IgD-negative memory B cell (primary cell): ENCODE data around the gene KSR1. TPM values are rescaled to one million over a fixed set of nuclear protein-coding genes. Genes with fewer than 3 reads are reported as not detected.
A peak's percentile ranks its signal among the peaks of the same experiment; 100 is the strongest.

Experiments used
- H3K27ac Mint-ChIP-seq, 3 donors: one replicate each; pipeline ENCODE4 v1.8.0; 2020 to 2022; ENCODE audit warnings: mild to moderate bottlenecking in 3 of 3, mixed read lengths in 3 of 3, moderate library complexity in 1 of 3
- H3K27me3 Mint-ChIP-seq: one replicate; pipeline ENCODE4 v1.8.0; 2021; ENCODE audit warnings: mixed read lengths
- H3K36me3 Mint-ChIP-seq: one replicate; pipeline ENCODE4 v1.8.0; 2020; ENCODE audit warnings: mild to moderate bottlenecking, mixed read lengths
- H3K4me1 Mint-ChIP-seq, 3 donors: one replicate each; pipeline ENCODE4 v1.8.0; 2020 to 2022; ENCODE audit warnings: mixed read lengths in 3 of 3, mild to moderate bottlenecking in 1 of 3
- H3K4me3 Mint-ChIP-seq, 4 donors: one replicate each; pipeline ENCODE4 v1.8.0; 2020 to 2022; ENCODE audit warnings: mild to moderate bottlenecking in 4 of 4, mixed read lengths in 4 of 4, moderate library complexity in 3 of 4
- H3K9me3 Mint-ChIP-seq, 3 donors: one replicate each; pipeline ENCODE4 v1.8.0; 2020 to 2021; ENCODE audit warnings: mixed read lengths in 3 of 3, mild to moderate bottlenecking in 1 of 3
- polyA plus RNA-seq: library from polyadenylated mRNA; unstranded; fragments of 300-500 nt; fragmentation: Illumina TruSeq; gene quantifications from one replicate; pipeline ENCODE4 v1.2.3, GENCODE V29; 2021

Gene KSR1
- polyA plus RNA-seq, 1 donor from 2014 or later: 2.1 TPM

DNA sequence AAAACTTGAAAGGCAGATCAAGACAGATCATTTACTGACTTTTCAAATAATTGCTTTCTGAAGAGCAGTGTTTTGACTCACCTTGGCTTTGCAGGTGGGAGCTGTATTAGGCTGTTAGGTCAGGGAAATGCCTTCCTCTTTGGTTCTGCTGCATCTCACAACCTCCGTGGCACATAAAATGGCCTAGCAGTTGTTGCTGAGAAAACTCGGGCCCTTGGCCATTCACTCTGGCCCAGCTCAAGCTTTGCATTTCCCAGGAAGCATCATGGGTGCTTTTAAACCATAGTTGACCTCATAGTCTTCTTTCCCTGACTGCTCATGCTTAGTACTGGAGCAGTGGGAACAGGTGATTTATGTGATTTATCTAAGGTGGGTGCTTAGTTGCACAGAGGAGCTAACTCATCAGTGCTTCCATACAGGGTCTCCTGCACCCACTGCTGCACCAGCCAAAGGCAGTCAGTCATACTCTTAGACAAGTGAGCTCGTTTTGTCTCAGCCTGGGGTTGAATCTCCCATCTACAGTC lies 83.6 kb downstream of the KSR1 start:
- Mint-ChIP-seq H3K9me3 (no peaks in the 10 kb centered on the region), H3K36me3 (peaks cover 2% of the 10 kb centered on the region), H3K27ac (peak overlapping the region in 2 of 3 donors; percentile 16 to 18), H3K4me1 (peaks cover 39 to 46% (median 41%) of the 10 kb centered on the region in 3 donors), H3K4me3 (no peak overlapping the region), H3K27me3 (no peaks in the 10 kb centered on the region)

DNA sequence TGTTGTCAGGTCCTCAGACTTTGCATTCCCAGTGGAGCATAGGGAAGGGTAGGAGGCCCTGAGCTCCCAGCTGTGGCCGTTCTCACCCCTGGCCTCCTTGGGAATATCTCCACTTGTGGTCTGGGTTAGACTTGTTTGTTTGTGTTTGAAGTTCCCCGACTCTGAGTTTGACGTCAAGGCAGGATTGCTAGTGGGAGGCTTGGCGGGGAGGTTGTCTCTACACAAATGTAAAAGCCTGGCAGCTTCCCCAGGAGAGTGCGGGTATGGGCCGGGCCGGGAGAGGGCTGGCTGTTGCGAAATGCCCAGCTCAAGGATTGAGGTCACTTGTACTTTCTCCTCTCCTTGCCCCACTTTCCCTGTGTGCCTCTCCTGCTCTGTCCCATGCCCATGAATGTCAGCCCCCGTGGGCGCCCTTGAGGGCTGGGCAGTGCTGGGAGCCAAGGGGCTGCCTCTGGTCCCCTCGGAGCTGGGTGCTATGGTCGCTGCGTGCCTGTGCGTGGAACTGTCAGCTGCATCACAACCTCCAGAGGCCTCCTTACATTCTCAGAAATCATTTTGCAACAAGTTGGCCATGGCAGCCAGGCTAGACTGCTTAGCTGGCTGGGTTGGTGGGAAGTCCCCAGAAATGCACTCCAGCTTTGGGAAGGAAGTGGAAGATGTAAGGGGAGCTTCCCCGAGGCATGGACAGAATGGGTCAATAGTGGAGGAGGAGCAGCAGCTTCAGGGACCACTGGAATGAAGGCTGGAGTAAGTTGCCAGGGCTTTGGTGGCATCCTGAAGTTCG lies 84.3 kb downstream of the KSR1 start:
- H3K9me3 Mint-ChIP-seq: no peaks in the 10 kb centered on the region
- peak overlapping the region in 1 of 4 donors; percentile 60 for H3K4me3 Mint-ChIP-seq
- peaks cover 2% of the 10 kb centered on the region for H3K36me3 Mint-ChIP-seq
- peaks cover 45 to 53% (median 45%) of the 10 kb centered on the region in 3 donors for H3K4me1 Mint-ChIP-seq
- H3K27ac Mint-ChIP-seq: peak overlapping the region in 2 of 3 donors; percentile 18 to 20
- H3K27me3 Mint-ChIP-seq: no peaks in the 10 kb centered on the region

DNA sequence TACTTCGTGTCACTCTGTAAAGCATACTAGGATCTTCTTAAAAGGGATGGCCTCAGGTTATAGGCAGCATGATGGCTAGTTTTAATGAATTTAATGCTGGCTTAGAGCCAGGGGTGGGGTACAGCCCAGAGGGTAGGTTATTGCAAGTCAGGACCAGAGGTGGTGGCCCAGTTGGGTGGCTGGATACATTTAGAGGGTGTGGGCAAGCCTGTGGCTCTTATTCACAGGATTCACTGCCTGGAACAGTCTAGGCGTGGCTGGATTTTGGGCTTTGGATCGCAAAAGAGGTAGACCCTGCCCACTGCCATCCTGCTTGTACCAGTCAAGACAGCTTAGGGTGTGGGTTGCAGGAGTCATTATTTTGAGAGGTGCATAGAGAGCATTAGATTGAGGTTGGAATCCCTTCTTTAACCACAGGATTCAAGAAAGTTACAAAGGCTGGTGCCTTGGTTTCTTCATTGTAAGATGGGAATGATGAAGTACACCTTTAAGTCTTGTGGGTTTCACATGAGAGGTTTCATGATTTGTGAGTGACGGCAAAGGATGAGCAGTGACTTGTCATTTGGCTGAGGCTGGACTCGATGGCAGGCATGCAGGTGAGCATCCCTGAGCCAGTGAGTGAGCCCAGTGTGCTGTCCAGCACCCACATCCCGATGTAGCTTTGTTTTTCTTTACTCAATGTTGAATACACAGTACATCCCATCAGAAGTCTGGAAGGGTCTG lies 85.2 kb downstream of the KSR1 start:
- Mint-ChIP-seq H3K4me1 (peaks cover 53 to 62% (median 53%) of the 10 kb centered on the region in 3 donors), H3K9me3 (no peaks in the 10 kb centered on the region), H3K27ac (peak overlapping the region in 1 of 3 donors; percentile 36), H3K27me3 (no peaks in the 10 kb centered on the region), H3K4me3 (peak overlapping the region in 3 of 4 donors; percentile 13 to 88 (median 61)), H3K36me3 (peaks cover 1% of the 10 kb centered on the region)

DNA sequence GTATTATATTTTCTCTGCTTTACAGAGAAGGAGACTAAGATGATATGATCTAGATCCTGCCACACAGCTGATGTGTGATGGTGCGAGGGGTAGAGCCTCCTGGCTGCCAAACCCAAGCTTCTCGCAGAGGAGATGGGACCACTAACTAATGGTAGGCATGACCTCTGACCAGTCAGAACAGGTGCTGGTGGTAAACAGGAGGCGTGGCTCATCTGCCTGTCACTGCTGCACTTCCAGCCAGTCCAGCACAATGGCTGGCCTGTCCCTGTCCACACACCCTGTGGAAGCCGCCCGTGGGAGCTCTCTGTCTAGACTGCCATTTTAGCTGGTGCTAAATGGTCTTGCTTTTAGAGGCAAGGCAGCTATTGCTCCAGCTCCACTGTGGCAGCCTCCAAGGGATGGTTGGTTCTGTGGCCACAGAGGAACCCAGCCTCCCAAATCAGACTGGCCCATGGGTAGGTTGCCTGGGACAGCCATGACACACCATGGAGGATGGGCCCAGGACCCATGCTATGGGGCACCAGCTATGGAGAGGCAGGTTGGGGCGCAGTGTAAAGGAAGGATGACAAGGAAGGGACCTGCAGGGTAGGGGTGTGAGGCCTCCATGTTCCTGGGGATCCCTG lies 86.7 kb downstream of the KSR1 start:
- peak overlapping the region in 2 of 4 donors; percentile 5 to 85 for H3K4me3 Mint-ChIP-seq
- peaks cover 60 to 68% (median 61%) of the 10 kb centered on the region in 3 donors for H3K4me1 Mint-ChIP-seq
- no peaks in the 10 kb centered on the region for H3K27me3 Mint-ChIP-seq
- H3K36me3 Mint-ChIP-seq: no peaks in the 10 kb centered on the region
- H3K9me3 Mint-ChIP-seq: no peaks in the 10 kb centered on the region
- peak overlapping the region; percentile 4 to 76 (median 61) for H3K27ac Mint-ChIP-seq

DNA sequence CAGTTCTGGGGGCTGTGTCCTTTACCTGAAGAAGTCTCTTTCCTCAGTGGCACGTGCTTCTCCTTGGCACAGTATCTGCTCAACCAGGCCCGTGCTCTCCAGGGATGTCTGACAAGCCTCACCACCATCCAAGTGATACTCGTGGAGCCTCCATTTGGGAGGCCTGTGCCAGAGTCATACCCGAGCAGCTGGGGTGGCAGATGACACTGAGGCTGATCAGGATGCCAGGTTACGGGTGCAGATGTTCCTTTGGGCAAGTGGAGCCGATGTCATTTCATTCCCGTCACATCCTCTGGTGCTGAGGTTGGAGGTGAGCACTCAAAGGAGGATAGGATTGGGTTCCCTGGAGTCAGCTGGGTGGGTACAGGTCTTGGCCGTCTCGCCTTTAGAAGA lies 87.2 kb downstream of the KSR1 start:
- H3K36me3 Mint-ChIP-seq: no peaks in the 10 kb centered on the region
- no peaks in the 10 kb centered on the region for H3K27me3 Mint-ChIP-seq
- peak overlapping the region; percentile 46 to 88 (median 79) for H3K27ac Mint-ChIP-seq
- no peaks in the 10 kb centered on the region for H3K9me3 Mint-ChIP-seq
- H3K4me3 Mint-ChIP-seq: peak overlapping the region in 1 of 4 donors; percentile 41
- peaks cover 60 to 67% (median 61%) of the 10 kb centered on the region in 3 donors for H3K4me1 Mint-ChIP-seq

DNA sequence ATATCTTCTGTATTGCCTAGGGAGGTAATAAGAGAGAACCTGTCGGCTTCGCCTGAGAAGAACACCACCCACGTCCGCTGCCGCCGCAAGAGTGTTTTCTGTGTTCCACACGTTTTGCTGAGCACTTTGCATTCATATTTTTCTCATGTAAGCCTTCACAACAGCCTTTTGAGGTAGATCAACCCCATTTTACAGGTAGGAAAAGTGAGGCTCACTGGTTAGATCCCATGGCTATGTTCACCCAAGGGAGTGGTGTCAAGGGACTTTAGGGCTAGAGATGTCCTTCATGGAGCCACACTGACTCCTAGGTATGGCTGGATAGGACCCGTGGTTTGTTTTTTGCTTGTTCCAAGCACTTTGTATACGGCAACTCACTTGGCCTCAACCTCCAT lies 87.7 kb downstream of the KSR1 start:
- H3K4me3 Mint-ChIP-seq: peak overlapping the region; percentile 26 to 87 (median 64)
- H3K4me1 Mint-ChIP-seq: peaks cover 60 to 66% (median 61%) of the 10 kb centered on the region in 3 donors
- no peaks in the 10 kb centered on the region for H3K9me3 Mint-ChIP-seq
- no peaks in the 10 kb centered on the region for H3K36me3 Mint-ChIP-seq
- no peaks in the 10 kb centered on the region for H3K27me3 Mint-ChIP-seq
- peak overlapping the region; percentile 46 to 88 (median 79) for H3K27ac Mint-ChIP-seq

DNA sequence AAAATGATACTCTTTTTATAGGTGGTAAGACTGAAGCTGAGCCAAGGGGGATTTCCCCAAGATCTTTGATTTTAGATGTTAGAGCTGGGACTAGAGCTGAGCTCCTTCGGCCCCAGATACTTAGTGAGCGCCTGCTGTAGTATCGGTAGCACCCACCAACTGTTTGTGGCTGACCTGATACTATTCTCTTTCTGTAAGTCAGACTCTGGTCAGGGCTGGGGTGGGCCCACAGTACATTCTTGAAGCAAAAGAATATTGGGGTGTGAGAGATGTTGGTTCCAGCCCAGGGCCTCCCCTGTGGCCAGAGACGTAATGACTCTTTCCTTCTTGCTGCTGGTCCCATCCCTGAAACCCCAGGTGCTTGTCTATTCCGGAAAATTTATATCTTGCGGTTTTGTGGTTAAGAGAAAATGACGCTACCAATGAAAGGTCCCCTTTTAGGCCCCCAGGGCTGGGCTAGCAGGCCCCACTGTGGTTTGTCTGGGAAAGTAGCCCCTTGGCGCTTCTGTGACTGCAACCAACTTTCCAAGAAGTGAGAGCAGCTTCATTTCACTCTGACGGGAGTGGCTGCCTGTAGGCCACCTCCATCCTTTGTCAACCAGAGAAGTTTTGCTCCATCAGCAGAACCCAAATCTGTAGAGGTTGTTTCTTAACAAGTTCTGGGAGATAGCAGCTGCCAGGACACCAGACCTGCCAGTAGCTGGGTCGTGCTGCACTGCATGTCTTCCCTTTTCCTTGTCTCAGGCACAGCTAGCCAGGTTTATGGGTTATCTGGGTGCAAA lies 88.3 kb downstream of the KSR1 start:
- Mint-ChIP-seq H3K27ac (peak overlapping the region; percentile 46 to 88 (median 79)), H3K9me3 (no peaks in the 10 kb centered on the region), H3K4me1 (peaks cover 60 to 66% (median 60%) of the 10 kb centered on the region in 3 donors), H3K36me3 (no peaks in the 10 kb centered on the region), H3K27me3 (no peaks in the 10 kb centered on the region), H3K4me3 (peak overlapping the region; percentile 34 to 87 (median 64))

DNA sequence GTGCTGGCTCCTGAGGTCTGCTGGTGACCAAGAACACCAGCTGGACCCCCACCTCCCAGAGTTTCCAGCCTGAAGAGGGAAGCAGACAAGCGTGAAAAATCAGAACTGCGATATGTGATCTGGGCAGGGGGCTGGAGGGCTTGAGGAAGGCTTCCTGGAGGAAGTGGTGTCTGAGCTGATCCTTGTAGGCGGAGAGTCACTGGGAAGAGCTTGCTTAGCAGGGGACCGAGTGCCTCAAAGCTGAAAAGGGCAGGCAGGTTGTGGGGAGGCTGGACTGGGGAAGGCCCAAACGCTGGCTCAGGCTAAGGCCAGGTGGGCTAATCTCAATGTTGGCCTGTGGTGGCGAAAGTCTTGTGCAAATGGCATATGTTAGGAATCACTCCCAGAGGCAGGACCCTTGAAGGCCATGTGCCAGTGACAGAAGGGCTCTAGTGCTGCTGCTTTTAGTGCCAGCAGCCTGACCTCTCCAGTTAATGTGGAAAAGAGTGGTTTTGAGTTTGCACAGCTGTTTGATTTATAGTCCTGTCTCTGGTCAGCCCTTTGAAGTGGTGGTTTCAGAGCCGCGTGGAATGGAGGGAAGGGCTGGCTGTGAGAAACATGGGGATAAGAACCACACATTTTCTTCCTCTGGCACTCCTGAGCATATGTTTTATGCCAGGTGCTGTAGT lies 89.4 kb downstream of the KSR1 start:
- peak overlapping the region in 1 of 4 donors; percentile 69 for H3K4me3 Mint-ChIP-seq
- peaks cover 59 to 65% (median 60%) of the 10 kb centered on the region in 3 donors for H3K4me1 Mint-ChIP-seq
- no peaks in the 10 kb centered on the region for H3K36me3 Mint-ChIP-seq
- H3K27ac Mint-ChIP-seq: peak overlapping the region; percentile 79 to 84 (median 80)
- no peaks in the 10 kb centered on the region for H3K27me3 Mint-ChIP-seq
- H3K9me3 Mint-ChIP-seq: no peaks in the 10 kb centered on the region

DNA sequence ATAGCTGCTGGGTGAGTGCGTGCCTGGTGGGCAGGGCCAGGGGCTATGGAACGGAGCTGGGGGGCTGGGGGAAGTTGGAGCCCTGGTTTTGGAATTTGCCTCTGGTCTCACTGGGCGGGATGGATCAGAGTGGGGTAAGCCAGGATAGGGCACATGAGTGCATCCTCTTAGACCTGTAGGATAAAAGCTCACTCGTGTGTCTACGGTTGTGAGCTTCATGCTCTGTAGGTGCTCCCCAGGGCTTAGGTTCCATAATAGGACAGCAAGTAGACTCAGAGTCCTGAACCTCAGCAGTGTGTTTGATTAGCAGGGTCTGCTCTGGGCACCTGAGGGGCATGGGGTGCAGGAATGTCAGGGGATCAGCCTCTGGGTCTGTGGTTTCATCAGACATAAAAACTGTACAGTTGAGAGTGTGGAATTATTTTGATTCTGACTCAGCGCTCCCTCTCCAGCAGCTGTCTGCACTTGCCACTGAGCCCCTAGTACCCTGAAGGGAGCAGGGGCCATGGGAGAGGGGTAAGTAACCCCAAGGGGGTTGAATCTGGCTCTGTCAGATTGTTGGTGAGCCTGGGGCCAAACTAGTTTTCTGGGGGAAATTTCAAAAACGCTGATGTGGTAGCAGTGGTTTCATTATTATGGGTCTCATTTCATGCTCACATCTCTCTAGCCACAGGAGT lies 90.5 kb downstream of the KSR1 start:
- peak overlapping the region in 1 of 3 donors; percentile 84 for H3K27ac Mint-ChIP-seq
- H3K36me3 Mint-ChIP-seq: peaks cover 1% of the 10 kb centered on the region
- peaks cover 49 to 55% (median 49%) of the 10 kb centered on the region in 3 donors for H3K4me1 Mint-ChIP-seq
- H3K9me3 Mint-ChIP-seq: no peaks in the 10 kb centered on the region
- peak overlapping the region in 2 of 4 donors; percentile 41 to 63 for H3K4me3 Mint-ChIP-seq
- H3K27me3 Mint-ChIP-seq: peaks cover 2% of the 10 kb centered on the region

DNA sequence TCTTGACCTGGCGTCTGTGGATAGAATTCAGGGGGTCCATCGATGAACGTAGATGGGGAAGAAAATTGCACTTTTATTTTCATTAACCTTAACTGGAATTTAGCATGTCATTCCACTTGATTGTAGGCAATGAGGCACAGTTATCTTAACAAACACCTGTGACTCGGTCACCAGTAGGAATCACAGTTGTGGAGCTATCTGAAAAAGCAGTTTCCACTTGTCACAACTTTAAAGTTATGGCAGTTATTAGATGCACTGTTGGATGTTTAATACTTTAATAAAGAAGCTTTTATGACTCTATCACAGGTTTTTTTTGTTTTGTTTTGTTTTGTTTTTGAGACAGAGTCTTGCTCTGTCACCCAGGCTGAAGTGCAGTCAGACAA lies 91.0 kb downstream of the KSR1 start:
- Mint-ChIP-seq H3K27me3 (peaks cover 2% of the 10 kb centered on the region), H3K4me3 (peak overlapping the region in 1 of 4 donors; percentile 41), H3K27ac (peak overlapping the region in 1 of 3 donors; percentile 0), H3K4me1 (peaks cover 44 to 49% (median 44%) of the 10 kb centered on the region in 3 donors), H3K36me3 (peaks cover 4% of the 10 kb centered on the region), H3K9me3 (no peaks in the 10 kb centered on the region)

DNA sequence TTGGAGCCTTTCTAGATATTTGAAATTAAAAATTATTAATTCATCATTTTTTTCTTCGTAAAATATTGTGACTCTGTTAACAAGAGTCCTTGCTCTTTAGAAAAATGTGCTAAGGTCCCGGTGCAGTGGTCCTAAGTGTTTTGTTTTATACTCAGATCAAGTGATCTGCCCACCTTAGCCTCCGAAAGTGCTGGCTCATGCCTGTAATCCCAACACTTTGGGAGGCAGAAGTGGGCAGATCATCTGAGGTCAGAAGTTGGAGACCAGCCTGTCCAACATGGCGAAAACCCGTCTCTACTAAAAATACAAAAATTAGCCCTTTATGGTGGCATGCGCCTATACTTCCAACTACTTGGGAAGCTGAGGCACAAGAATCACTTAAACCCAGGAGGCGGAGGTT lies 92.1 kb downstream of the KSR1 start:
- no peak overlapping the region for H3K4me3 Mint-ChIP-seq
- H3K9me3 Mint-ChIP-seq: no peaks in the 10 kb centered on the region
- no peak overlapping the region for H3K27ac Mint-ChIP-seq
- peaks cover 2% of the 10 kb centered on the region for H3K27me3 Mint-ChIP-seq
- H3K4me1 Mint-ChIP-seq: peaks cover 37 to 39% (median 38%) of the 10 kb centered on the region in 3 donors
- H3K36me3 Mint-ChIP-seq: peaks cover 9% of the 10 kb centered on the region

DNA sequence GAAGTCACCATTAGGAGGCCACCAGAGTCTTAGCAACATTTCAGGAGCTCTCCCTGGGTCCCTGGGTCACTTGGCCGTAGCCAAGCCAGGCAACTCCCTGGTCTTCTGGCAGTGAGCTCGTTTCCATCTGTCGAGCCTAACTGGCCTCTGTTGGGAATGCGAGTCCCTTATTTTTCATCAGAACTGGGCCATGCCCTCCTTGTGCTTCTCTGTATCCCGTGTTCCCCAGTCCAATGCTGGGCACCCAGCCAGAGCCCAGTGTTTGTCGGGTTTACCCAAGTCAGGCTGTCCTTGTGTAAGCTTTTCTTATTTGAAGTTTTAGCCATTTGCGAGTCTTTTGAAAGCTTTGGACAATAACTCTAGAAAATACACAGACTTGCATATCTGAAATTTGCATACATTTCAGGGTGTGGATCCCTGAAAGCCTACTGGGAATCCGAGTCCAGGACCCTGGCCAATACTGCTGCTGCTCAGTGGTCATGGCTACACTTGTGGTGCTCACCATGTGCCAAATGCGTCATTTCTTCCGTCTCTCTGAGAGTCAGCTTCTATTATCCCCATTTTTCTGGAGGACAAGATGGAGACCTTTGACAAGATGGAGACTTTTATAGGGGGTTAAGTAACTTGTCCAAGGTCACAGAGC lies 93.1 kb downstream of the KSR1 start:
- peaks cover 27 to 31% (median 28%) of the 10 kb centered on the region in 3 donors for H3K4me1 Mint-ChIP-seq
- H3K9me3 Mint-ChIP-seq: no peaks in the 10 kb centered on the region
- no peak overlapping the region for H3K27ac Mint-ChIP-seq
- peaks cover 2% of the 10 kb centered on the region for H3K27me3 Mint-ChIP-seq
- peaks cover 9% of the 10 kb centered on the region for H3K36me3 Mint-ChIP-seq
- H3K4me3 Mint-ChIP-seq: no peak overlapping the region
